T-helper 1 cell (primary cell): Measurements from ENCODE around the gene PCBP1.
A peak's percentile ranks its signal among the peaks of the same experiment; 100 is the strongest.
"Not testable (repeated sequence)": the region's sequence is repeated elsewhere in the genome, so short reads cannot be mapped to it uniquely, and the experiment has no call there.

Source experiments
- DNase-seq, 5 donors: peaks; one replicate each; pipeline ENCODE4 v3.0.0-alpha.2; 2012 to 2020
- total RNA-seq, 4 donors: gene quantifications; one replicate each; lab custom pipeline; 2026; lab: John Stamatoyannopoulos, UW

The PCBP1 gene
- 78.4 to 129 (median 92.0) reads per million in 4 donors for total RNA-seq

- peak; percentile 91 to 96 (median 94) for DNase-seq
Measured at GRCh38 chr2:70086838-70087701, at the start of gene PCBP1. TSS of gene PCBP1 (plus strand) at chr2:70087477. CDS start at chr2:70087744, 267 bp downstream.

GRCh38 chr2:70039366-70039765 lies 47.9 kb upstream of the PCBP1 start:
- no peak for DNase-seq

GRCh38 chr2:70041663-70042062 lies 45.6 kb upstream of the PCBP1 start:
- DNase-seq, result no peak

- DNase-seq, result no peak
Measured at GRCh38 chr2:70042246-70042645, 45.0 kb upstream of the PCBP1 start.

GRCh38 chr2:70043252-70043875 lies 43.9 kb upstream of the PCBP1 start:
- peak in 1 of 5 donors; percentile 95 for DNase-seq

- DNase-seq, result peak in 1 of 5 donors; percentile 40
Measured at GRCh38 chr2:70044290-70045040, 42.8 kb upstream of the PCBP1 start.

GRCh38 chr2:70045405-70045804 lies 41.9 kb upstream of the PCBP1 start:
- DNase-seq, result no peak

- DNase-seq, result peak in 1 of 5 donors; percentile 33
Measured at GRCh38 chr2:70045932-70046331, 41.3 kb upstream of the PCBP1 start.

GRCh38 chr2:70046534-70046933 lies 40.7 kb upstream of the PCBP1 start:
- DNase-seq, result no peak

GRCh38 chr2:70047451-70047850 lies 39.8 kb upstream of the PCBP1 start:
- no peak for DNase-seq

- DNase-seq, result no peak
Measured at GRCh38 chr2:70049255-70049654, 38.0 kb upstream of the PCBP1 start.

- DNase-seq, result no peak
Measured at GRCh38 chr2:70050631-70051425, 36.4 kb upstream of the PCBP1 start.

- DNase-seq, result not testable (repeated sequence)
Measured at GRCh38 chr2:70055259-70055658, 32.0 kb upstream of the PCBP1 start.

- DNase-seq, result no peak
Measured at GRCh38 chr2:70061317-70061716, 26.0 kb upstream of the PCBP1 start.

- DNase-seq, result peak in 1 of 5 donors; percentile 25
Measured at GRCh38 chr2:70062270-70062669, 25.0 kb upstream of the PCBP1 start.

GRCh38 chr2:70068119-70068518 lies 19.2 kb upstream of the PCBP1 start:
- DNase-seq, result no peak

GRCh38 chr2:70069049-70069448 lies 18.2 kb upstream of the PCBP1 start:
- peak; percentile 44 to 87 (median 67) for DNase-seq

- peak in 4 of 5 donors; percentile 38 to 86 (median 47) for DNase-seq
Measured at GRCh38 chr2:70070542-70071268, 16.6 kb upstream of the PCBP1 start.

- DNase-seq, result no peak
Measured at GRCh38 chr2:70073493-70073892, 13.8 kb upstream of the PCBP1 start.

GRCh38 chr2:70078384-70078783 lies 8.9 kb upstream of the PCBP1 start:
- DNase-seq, result no peak

GRCh38 chr2:70080610-70081200 lies 6.6 kb upstream of the PCBP1 start:
- no peak for DNase-seq
